Measurements from ENCODE around the gene RILPL1.
"Not testable (repeated sequence)": the region's sequence is repeated elsewhere in the genome, so short reads cannot be mapped to it uniquely, and the experiment has no call there.

Gene RILPL1

GRCh38 chr12:123492339-123493039, 41.0 kb downstream of the RILPL1 start:
- not testable (repeated sequence) for DNase-seq

GRCh38 chr12:123491481-123491880, 42.0 kb downstream of the RILPL1 start:
- no peak for DNase-seq

- no peak for DNase-seq
Observed at GRCh38 chr12:123491056-123491455, 42.5 kb downstream of the RILPL1 start.

GRCh38 chr12:123490089-123490488, 43.4 kb downstream of the RILPL1 start:
- no peak for DNase-seq

- no peak for DNase-seq
Observed at GRCh38 chr12:123489580-123489979, 43.9 kb downstream of the RILPL1 start.

- no peak for DNase-seq
Observed at GRCh38 chr12:123488539-123489230, 44.8 kb downstream of the RILPL1 start.

- DNase-seq = no peak
Observed at GRCh38 chr12:123487428-123487827, 46.1 kb downstream of the RILPL1 start.

- DNase-seq = no peak
Observed at GRCh38 chr12:123485756-123486155, 47.8 kb downstream of the RILPL1 start.

- DNase-seq = no peak
Observed at GRCh38 chr12:123483602-123484248, 49.8 kb downstream of the RILPL1 start.

- no peak for DNase-seq
Observed at GRCh38 chr12:123482876-123483275, 50.6 kb downstream of the RILPL1 start.

- DNase-seq = not testable (repeated sequence)
Observed at GRCh38 chr12:123481251-123481650, 52.3 kb downstream of the RILPL1 start.

GRCh38 chr12:123479442-123480180, 53.9 kb downstream of the RILPL1 start:
- DNase-seq = no peak

GRCh38 chr12:123478762-123479161, 54.8 kb downstream of the RILPL1 start:
- DNase-seq = no peak

- no peak for DNase-seq
Observed at GRCh38 chr12:123478069-123478468, 55.5 kb downstream of the RILPL1 start.

GRCh38 chr12:123475246-123475703, 58.2 kb downstream of the RILPL1 start:
- DNase-seq = no peak

GRCh38 chr12:123474485-123475245, 58.9 kb downstream of the RILPL1 start:
- no peak for DNase-seq

- no peak for DNase-seq
Observed at GRCh38 chr12:123472438-123472849, 61.1 kb downstream of the RILPL1 start.

GRCh38 chr12:123471374-123472068, 62.0 kb downstream of the RILPL1 start:
- DNase-seq = no peak

GRCh38 chr12:123469978-123470377, 63.5 kb downstream of the RILPL1 start:
- no peak for DNase-seq

GRCh38 chr12:123468786-123469185, 64.7 kb downstream of the RILPL1 start:
- no peak for DNase-seq

- no peak for DNase-seq
Observed at GRCh38 chr12:123465084-123465483, 68.4 kb downstream of the RILPL1 start.

GRCh38 chr12:123463174-123463573, 70.3 kb downstream of the RILPL1 start:
- DNase-seq = not testable (repeated sequence)

Measured in DMS79 (cell line).